ENCODE results near the gene CNOT9. TPM values are rescaled to one million over a fixed set of nuclear protein-coding genes. Genes with fewer than 3 reads are reported as not detected.
A peak's percentile ranks its signal among the peaks of the same experiment; 100 is the strongest.

The CNOT9 gene
- total and polyA plus RNA-seq, 2 of the 13 experiments (the other 11 are each of a cell fraction or from before 2014, with no cell fraction given): 82.6 to 92.4 TPM

DNA sequence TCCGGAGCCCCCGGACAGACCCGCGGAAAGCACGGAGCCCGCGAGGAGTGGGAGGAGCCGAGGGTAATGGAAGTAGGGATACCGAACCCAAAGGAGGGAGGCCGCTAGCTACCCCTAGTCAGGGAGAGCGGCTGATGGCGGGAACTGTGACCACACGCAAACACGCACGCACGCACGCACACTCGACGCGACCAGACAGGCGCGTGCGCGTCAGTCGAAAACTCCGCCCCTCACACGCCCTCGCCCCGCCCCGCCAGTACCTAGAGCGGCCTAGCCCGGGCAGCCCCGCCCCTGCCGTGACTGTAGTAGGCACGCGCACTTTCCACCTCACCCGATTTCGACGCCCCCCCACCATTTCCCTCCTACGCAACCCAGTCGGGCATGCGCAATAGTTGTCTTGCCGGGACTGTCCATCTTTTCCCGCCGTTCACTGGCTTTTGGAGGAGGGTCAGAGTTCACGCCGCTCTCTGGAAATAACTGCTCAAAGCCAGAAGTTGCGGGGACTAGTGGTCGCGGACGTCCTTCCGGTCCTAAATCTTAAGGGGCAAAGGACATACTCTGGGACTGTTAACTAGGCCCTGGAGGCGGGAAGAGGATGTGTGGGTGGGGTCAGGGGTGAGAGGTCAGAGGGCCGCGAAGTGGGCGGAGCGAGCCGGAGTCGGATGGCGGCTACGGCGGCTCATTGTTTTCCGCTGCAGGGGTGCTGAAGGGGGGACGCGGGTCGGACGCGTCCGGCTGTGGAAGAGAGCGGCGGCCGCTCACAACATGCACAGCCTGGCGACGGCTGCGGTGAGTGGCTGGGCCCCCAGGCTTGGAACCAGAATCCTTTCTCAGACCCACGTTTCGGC, at the start of gene CNOT9, which contains the start of gene USP37 (continued):
- no peak for TF ChIP-seq ZBTB40 (IDR thresholded peaks at IDR 0.05)
- TF ChIP-seq ZBTB40 (CRISPR knock-in tag; IDR thresholded peaks at IDR 0.05): peak; percentile 92
- TF ChIP-seq ZC3H13 (CRISPR knock-in tag; IDR thresholded peaks at IDR 0.05): peak; percentile 89; the same call in 1 of the 2 replicates
- TF ChIP-seq ZGPAT (CRISPR knock-in tag; IDR thresholded peaks at IDR 0.05): peak; percentile 86
- TF ChIP-seq, protein P1, sequence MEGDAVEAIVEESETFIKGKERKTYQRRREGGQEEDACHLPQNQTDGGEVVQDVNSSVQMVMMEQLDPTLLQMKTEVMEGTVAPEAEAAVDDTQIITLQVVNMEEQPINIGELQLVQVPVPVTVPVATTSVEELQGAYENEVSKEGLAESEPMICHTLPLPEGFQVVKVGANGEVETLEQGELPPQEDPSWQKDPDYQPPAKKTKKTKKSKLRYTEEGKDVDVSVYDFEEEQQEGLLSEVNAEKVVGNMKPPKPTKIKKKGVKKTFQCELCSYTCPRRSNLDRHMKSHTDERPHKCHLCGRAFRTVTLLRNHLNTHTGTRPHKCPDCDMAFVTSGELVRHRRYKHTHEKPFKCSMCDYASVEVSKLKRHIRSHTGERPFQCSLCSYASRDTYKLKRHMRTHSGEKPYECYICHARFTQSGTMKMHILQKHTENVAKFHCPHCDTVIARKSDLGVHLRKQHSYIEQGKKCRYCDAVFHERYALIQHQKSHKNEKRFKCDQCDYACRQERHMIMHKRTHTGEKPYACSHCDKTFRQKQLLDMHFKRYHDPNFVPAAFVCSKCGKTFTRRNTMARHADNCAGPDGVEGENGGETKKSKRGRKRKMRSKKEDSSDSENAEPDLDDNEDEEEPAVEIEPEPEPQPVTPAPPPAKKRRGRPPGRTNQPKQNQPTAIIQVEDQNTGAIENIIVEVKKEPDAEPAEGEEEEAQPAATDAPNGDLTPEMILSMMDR (CRISPR knock-in tag; IDR thresholded peaks at IDR 0.05): no peak; the same call in 1 of the 2 replicates
- no peak for TF ChIP-seq ARNT (IDR thresholded peaks at IDR 0.05)
- no peak for TF ChIP-seq MAFK (conservative IDR thresholded peaks at IDR 0.05 in 1 of 2, IDR thresholded peaks at IDR 0.05 in 1 of 2; ENCODE audit: low read length in 2 of 2)
- TF ChIP-seq ZFAT (CRISPR knock-in tag; conservative IDR thresholded peaks at IDR 0.05): 0 out of 2 replicates have a peak, but pooled peaks have one; percentile 24
- no peak for TF ChIP-seq HNRNPH1 (optimal IDR thresholded peaks at IDR 0.05; ENCODE audit: low read depth, low read length)
- TF ChIP-seq SOX5 (CRISPR knock-in tag; IDR thresholded peaks at IDR 0.05; ENCODE audit: borderline replicate concordance): peak; percentile 69
- no peak; the same call in 1 of the 2 replicates for TF ChIP-seq FOXK2 (IDR thresholded peaks at IDR 0.05)
- TF ChIP-seq GATAD2A (CRISPR knock-in tag; IDR thresholded peaks at IDR 0.05): peak; percentile 65
- TF ChIP-seq PLSCR1 (CRISPR knock-in tag; IDR thresholded peaks at IDR 0.05; ENCODE audit: borderline replicate concordance): peak; percentile 95; the same call in 1 of the 2 replicates
- TF ChIP-seq IKZF5 (CRISPR knock-in tag; IDR thresholded peaks at IDR 0.05): peak; percentile 27
- TF ChIP-seq NFE2 (CRISPR knock-in tag; IDR thresholded peaks at IDR 0.05): no peak; the same call in 1 of the 2 replicates

Measured in HepG2 (cell line).